Motor neuron (in vitro differentiated cells): ENCODE measurements around the gene PIGB. TPM values are rescaled to one million over a fixed set of nuclear protein-coding genes. Genes with fewer than 3 reads are reported as not detected.
"Not testable (repeated sequence)": the region's sequence is repeated elsewhere in the genome, so short reads cannot be mapped to it uniquely, and the experiment has no call there.

ENCODE experiments used
- ATAC-seq, 8 experiments: fragments of 200-7000 bp; cut with Tn5 transposase; replicated peaks in 6 of 8; 2 replicates each; pipeline ENCODE4 v1.8.0; 2021; ENCODE audit warnings: mild to moderate bottlenecking in 8 of 8, moderate library complexity in 8 of 8
- H3K27ac ChIP-seq, 2 donors: fragments of 250-450 bp; sonication (Bioruptor Pico); 2 replicates each; pipeline ENCODE4 v1.9.0; 2021; ENCODE audit warnings: antibody characterized with exemption in 2 of 2, mild to moderate bottlenecking in 2 of 2, moderate library complexity in 1 of 2
- H3K4me1 ChIP-seq, 2 donors: fragments of 250-450 bp; sonication (Bioruptor Pico); replicated peaks in 1 of 2; 2 replicates each; pipeline ENCODE4 v1.6.1; 2021; ENCODE audit warnings: antibody characterized with exemption in 2 of 2, mild to moderate bottlenecking in 2 of 2, moderate library complexity in 1 of 2
- H3K4me3 ChIP-seq, 5 donors: fragments of 250-450 bp; sonication (Bioruptor Pico); 2 replicates each; pipeline ENCODE4 v1.9.0; 2021; ENCODE audit warnings: antibody characterized with exemption in 5 of 5, mild to moderate bottlenecking in 5 of 5, moderate library complexity in 4 of 5
- WGBS, 10 experiments: fragments of 450-650 bp; shearing (Covaris generic); methylation state at CpG; one replicate each; pipeline ENCODE4 v1.0.0; 2022; 5-methylcytosine and 5-hydroxymethylcytosine counted together
- in situ Hi-C, 9 experiments: fragments of 400-800 bp; cut with MboI; loops; one replicate each; pipeline ENCODE4 v1.15.0; 2021; ENCODE audit warnings: low sequenced_read_pairs in 9 of 9, low pct_unique_long_range_greater_than_20kb in 2 of 9; ENCODE audit not compliant: unreplicated experiment in 9 of 9
- total RNA-seq, 8 experiments: library from RNA; unstranded; fragments of 300-600 nt; gene quantifications; 2 replicates each; pipeline versions ENCODE4 v1.2.3 to v1.2.4, GENCODE V29; 2022

The PIGB gene
- total RNA-seq, 8 experiments from 2014 or later = 5.4 to 20.9 (median 11.1) TPM

GRCh38 chr15:55284426-55284825 lies 34.6 kb upstream of the PIGB start:
- in situ Hi-C loops = loop anchor here in 1 of 9 experiments (10.0 kb wide), 1 partner anchor 60 kb away; no protein-coding TSS in a partner anchor
- WGBS, 10 experiments = 57 to 100% (median 92%) methylated on average over 1 of the region's 1 CpG; no CpG with 5 or more reads in 5 of the 10 experiments

GRCh38 chr15:55286442-55287189 lies 32.4 kb upstream of the PIGB start:
- not testable (repeated sequence) for H3K4me3 ChIP-seq, H3K4me1 ChIP-seq, H3K27ac ChIP-seq, ATAC-seq
- 92 to 100% (median 100%) methylated on average over 1 to 9 of the region's 10 CpGs; no CpG with 5 or more reads in 1 of the 10 experiments for WGBS, 10 experiments
- in situ Hi-C loops = loop anchor here in 1 of 9 experiments (10.0 kb wide), 1 partner anchor 62 kb away; no protein-coding TSS in a partner anchor

More at GRCh38 chr15:55284426-55284825, 34.6 kb upstream of the PIGB start:
- H3K4me1 ChIP-seq = peaks cover 2 to 4% of the 10 kb centered on the region in 2 donors
- ATAC-seq = no peak
- no peak overlapping the region for H3K4me3 ChIP-seq
- no peak overlapping the region for H3K27ac ChIP-seq

GRCh38 chr15:55288006-55288717 lies 30.9 kb upstream of the PIGB start:
- WGBS, 10 experiments = 90 to 100% (median 98%) methylated on average over 2 to 8 of the region's 8 CpGs
- Histone ChIP-seq H3K4me1 (peaks cover 2 to 4% of the 10 kb centered on the region in 2 donors), H3K4me3 (peak overlapping the region in 1 of 5 donors; percentile 57), H3K27ac (no peak overlapping the region)
- in situ Hi-C loops = loop anchor here in 1 of 9 experiments (10.0 kb wide), 1 partner anchor 63 kb away; no protein-coding TSS in a partner anchor
- ATAC-seq = no peak

- peak; percentile 8 to 59 (median 40) for ATAC-seq
- peak overlapping the region; percentile 31 to 57 (median 50) for H3K4me3 ChIP-seq
- peaks cover 2 to 4% of the 10 kb centered on the region in 2 donors for H3K4me1 ChIP-seq
- 8 to 60% (median 20%) methylated on average over 2 to 7 of the region's 37 CpGs; no CpG with 5 or more reads in 5 of the 10 experiments for WGBS, 10 experiments
- H3K27ac ChIP-seq = no peak overlapping the region
- in situ Hi-C loops = loop anchor here in 1 of 9 experiments (10.0 kb wide), 1 partner anchor 64 kb away; no protein-coding TSS in a partner anchor
Observed at GRCh38 chr15:55289011-55289745, 29.8 kb upstream of the PIGB start.

GRCh38 chr15:55289746-55290527 lies 29.1 kb upstream of the PIGB start, which contains the start of gene RAB27A:
TSS of gene RAB27A (minus strand) at chr15:55289813. CDS start at chr15:55234934, 54,879 bp downstream.
- H3K27ac ChIP-seq = no peak within 1 kb of the TSS
- 0 to 10% (median 0%) methylated on average over 1 to 8 of the region's 69 CpGs; no CpG with 5 or more reads in 2 of the 10 experiments for WGBS, 10 experiments
- in situ Hi-C loops = loop anchor here in 1 of 9 experiments (10.0 kb wide), 1 partner anchor 65 kb away; no protein-coding TSS in a partner anchor
- H3K4me1 ChIP-seq = peaks cover 2 to 4% of the 10 kb centered on the region in 2 donors
- peak; percentile 85 to 92 (median 88) for ATAC-seq
- peak within 1 kb of the TSS; percentile 31 to 57 (median 50) for H3K4me3 ChIP-seq

- ATAC-seq = peak; percentile 73 to 92 (median 89)
- H3K4me1 ChIP-seq = peaks cover 2 to 4% of the 10 kb centered on the region in 2 donors
- H3K4me3 ChIP-seq = peak overlapping the region; percentile 31 to 57 (median 50)
- H3K27ac ChIP-seq = no peak overlapping the region
- WGBS, 10 experiments = 0 to 80% (median 3%) methylated on average over 1 to 17 of the region's 17 CpGs; no CpG with 5 or more reads in 1 of the 10 experiments
- in situ Hi-C loops = no loop called here
Observed at GRCh38 chr15:55290528-55291057, 28.4 kb upstream of the PIGB start.

GRCh38 chr15:55297315-55297714 lies 21.7 kb upstream of the PIGB start:
- H3K27ac ChIP-seq = no peak overlapping the region
- H3K4me3 ChIP-seq = no peak overlapping the region
- ATAC-seq = peak in 1 of 8 experiments; percentile 66
- in situ Hi-C loops = no loop called here
- no peaks in the 10 kb centered on the region for H3K4me1 ChIP-seq

GRCh38 chr15:55302801-55303200 lies 16.2 kb upstream of the PIGB start:
- H3K4me1 ChIP-seq, in situ Hi-C loops, H3K27ac ChIP-seq, ATAC-seq, H3K4me3 ChIP-seq: not testable (repeated sequence)
- WGBS, 10 experiments = no CpG with 5 or more reads among the region's 32 CpGs

- H3K27ac ChIP-seq = peak overlapping the region; percentile 82 to 92
- WGBS, 10 experiments = 5 to 88% (median 50%) methylated on average over 1 to 4 of the region's 4 CpGs
- peaks cover 2% of the 10 kb centered on the region in 2 donors for H3K4me1 ChIP-seq
- in situ Hi-C loops = no loop called here
- H3K4me3 ChIP-seq = peak overlapping the region; percentile 49 to 93 (median 74)
- peak in 1 of 8 experiments; percentile 10 for ATAC-seq
Observed at GRCh38 chr15:55319537-55320237, 665 bp downstream of the PIGB start.

- no peak for ATAC-seq
- Histone ChIP-seq H3K27ac (no peak overlapping the region), H3K4me3 (no peak overlapping the region), H3K4me1 (peaks cover 2% of the 10 kb centered on the region in 2 donors)
- in situ Hi-C loops = no loop called here
- 20 to 100% (median 77%) methylated on average over 1 to 2 of the region's 2 CpGs; no CpG with 5 or more reads in 1 of the 10 experiments for WGBS, 10 experiments
Observed at GRCh38 chr15:55320238-55320550, 1.2 kb downstream of the PIGB start.

- Histone ChIP-seq H3K27ac (no peak overlapping the region), H3K4me3 (no peak overlapping the region), H3K4me1 (peaks cover 2% of the 10 kb centered on the region in 2 donors)
- ATAC-seq = no peak
- 50 to 100% (median 100%) methylated on average over 1 of the region's 1 CpG; no CpG with 5 or more reads in 1 of the 10 experiments for WGBS, 10 experiments
- in situ Hi-C loops = no loop called here
Observed at GRCh38 chr15:55320963-55321362, 1.9 kb downstream of the PIGB start.
